ENCODE results near the gene PEX5L. TPM values are rescaled to one million over a fixed set of nuclear protein-coding genes. Genes with fewer than 3 reads are reported as not detected.

PEX5L gene
- total RNA-seq, 1 experiment from 2014 or later: 0.47 TPM

DNA sequence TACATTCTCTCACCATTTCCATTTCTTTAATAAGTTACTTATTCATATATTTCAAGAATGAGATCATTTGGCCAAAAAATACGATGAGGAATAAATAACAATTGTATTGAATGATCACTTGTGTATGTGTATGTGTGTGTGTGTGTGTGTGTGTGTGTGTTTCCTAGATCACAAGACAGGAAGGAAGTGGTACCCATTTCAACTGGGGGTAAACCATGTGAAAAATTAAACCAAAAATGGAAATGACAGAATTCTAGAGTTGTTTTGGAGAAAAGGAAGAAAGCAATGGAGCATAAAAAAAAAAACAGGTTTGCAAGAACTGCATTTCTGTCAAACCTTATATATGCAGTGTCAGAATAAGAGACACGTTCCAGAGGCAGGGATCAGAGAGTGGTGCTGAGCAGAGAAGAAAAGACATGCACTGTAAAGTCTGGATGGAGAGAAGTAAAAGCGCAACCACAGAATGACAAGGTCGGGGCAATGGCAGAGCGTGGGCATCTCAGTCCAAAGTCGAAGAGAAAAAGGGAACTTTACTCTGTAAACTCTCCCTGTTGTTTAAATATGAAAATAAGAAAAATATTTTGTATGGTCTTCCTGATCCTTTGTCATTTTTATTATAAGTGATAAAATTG, 75.5 kb downstream of the PEX5L start:
- CTCF ChIA-PET: no interaction called here
- intact Hi-C loops (cut with micrococcal nuclease): no loop called here
- H3K4me1 Mint-ChIP-seq (ENCODE audit: insufficient read depth, unreplicated experiment): peaks cover 11% of the 10 kb centered on the region
- no peaks in the 10 kb centered on the region for H3K9me3 Mint-ChIP-seq (ENCODE audit: unreplicated experiment)
- no peak overlapping the region for H3K4me3 Mint-ChIP-seq (ENCODE audit: unreplicated experiment)
- no peaks in the 10 kb centered on the region for H3K27me3 Mint-ChIP-seq (ENCODE audit: insufficient read depth, unreplicated experiment)
- TF ChIP-seq, protein P1, sequence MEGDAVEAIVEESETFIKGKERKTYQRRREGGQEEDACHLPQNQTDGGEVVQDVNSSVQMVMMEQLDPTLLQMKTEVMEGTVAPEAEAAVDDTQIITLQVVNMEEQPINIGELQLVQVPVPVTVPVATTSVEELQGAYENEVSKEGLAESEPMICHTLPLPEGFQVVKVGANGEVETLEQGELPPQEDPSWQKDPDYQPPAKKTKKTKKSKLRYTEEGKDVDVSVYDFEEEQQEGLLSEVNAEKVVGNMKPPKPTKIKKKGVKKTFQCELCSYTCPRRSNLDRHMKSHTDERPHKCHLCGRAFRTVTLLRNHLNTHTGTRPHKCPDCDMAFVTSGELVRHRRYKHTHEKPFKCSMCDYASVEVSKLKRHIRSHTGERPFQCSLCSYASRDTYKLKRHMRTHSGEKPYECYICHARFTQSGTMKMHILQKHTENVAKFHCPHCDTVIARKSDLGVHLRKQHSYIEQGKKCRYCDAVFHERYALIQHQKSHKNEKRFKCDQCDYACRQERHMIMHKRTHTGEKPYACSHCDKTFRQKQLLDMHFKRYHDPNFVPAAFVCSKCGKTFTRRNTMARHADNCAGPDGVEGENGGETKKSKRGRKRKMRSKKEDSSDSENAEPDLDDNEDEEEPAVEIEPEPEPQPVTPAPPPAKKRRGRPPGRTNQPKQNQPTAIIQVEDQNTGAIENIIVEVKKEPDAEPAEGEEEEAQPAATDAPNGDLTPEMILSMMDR (IDR thresholded peaks at IDR 0.05; ENCODE audit: unreplicated experiment): no peak
- POLR2A ChIA-PET: no interaction called here
- H3K27ac Mint-ChIP-seq (ENCODE audit: low read depth, unreplicated experiment): no peak overlapping the region
- no TSS peak for BruUV-seq (replicated peaks)
- DNase-seq (ENCODE audit: unreplicated experiment): no peak
- no peaks in the 10 kb centered on the region for H3K36me3 Mint-ChIP-seq (ENCODE audit: insufficient read depth, unreplicated experiment)

DNA sequence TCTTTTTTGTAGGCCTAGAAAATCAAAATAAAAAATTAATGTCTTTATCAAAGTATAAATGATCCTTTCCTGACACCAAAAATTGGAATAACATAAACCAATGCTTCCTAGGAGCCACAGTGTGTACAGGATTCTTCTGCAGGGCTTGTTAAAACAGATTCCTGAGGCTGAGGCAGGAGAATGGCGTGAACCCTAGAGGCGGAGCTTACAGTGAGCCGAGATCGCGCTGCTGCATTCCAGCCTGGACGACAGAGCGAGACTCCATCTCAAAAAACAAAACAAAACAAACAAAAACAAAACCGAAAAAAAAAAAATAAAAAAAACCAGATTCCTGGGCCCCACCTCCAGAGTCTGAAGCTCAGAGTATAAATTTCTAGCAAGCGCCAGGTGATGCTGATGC, 78.0 kb downstream of the PEX5L start:
- TF ChIP-seq, protein P1 (IDR thresholded peaks at IDR 0.05; ENCODE audit: unreplicated experiment): no peak

DNA sequence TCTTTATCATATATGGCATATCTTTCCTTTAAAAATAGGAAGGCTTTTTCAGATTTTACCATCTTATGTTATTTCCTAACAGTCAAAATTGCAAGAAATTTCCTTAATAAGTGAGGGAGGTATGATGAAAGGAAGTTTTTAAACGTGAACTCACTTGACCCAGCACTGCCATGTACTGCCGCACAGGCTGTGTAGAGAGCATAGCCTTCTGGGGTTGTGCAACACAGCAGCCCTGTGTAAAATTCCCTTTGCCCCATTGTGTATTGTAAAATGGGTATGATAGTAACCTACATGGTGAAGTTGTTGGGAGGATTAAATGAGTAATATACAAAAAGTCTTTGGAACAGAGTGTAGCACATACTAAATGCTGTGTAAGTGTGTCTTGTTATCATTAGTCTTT, 78.6 kb downstream of the PEX5L start:
- ChIA-PET CTCF (no interaction called here), POLR2A (no interaction called here)
- no peaks in the 10 kb centered on the region for H3K9me3 Mint-ChIP-seq (ENCODE audit: unreplicated experiment)
- DNase-seq (ENCODE audit: unreplicated experiment): no peak
- H3K27me3 Mint-ChIP-seq (ENCODE audit: insufficient read depth, unreplicated experiment): no peaks in the 10 kb centered on the region
- H3K4me3 Mint-ChIP-seq (ENCODE audit: unreplicated experiment): no peak overlapping the region
- no peak overlapping the region for H3K27ac Mint-ChIP-seq (ENCODE audit: low read depth, unreplicated experiment)
- H3K36me3 Mint-ChIP-seq (ENCODE audit: insufficient read depth, unreplicated experiment): no peaks in the 10 kb centered on the region
- H3K4me1 Mint-ChIP-seq (ENCODE audit: insufficient read depth, unreplicated experiment): peaks cover 10% of the 10 kb centered on the region
- BruUV-seq (replicated peaks): no TSS peak
- intact Hi-C loops (cut with micrococcal nuclease): no loop called here
- TF ChIP-seq, protein P1 (IDR thresholded peaks at IDR 0.05; ENCODE audit: unreplicated experiment): no peak

More for the DNA sequence above, 78.0 kb downstream of the PEX5L start:
- peaks cover 11% of the 10 kb centered on the region for H3K4me1 Mint-ChIP-seq (ENCODE audit: insufficient read depth, unreplicated experiment)
- ChIA-PET POLR2A (no interaction called here), CTCF (no interaction called here)
- no TSS peak for BruUV-seq (replicated peaks)
- intact Hi-C loops (cut with micrococcal nuclease): no loop called here
- no peaks in the 10 kb centered on the region for H3K36me3 Mint-ChIP-seq (ENCODE audit: insufficient read depth, unreplicated experiment)
- no peak overlapping the region for H3K27ac Mint-ChIP-seq (ENCODE audit: low read depth, unreplicated experiment)
- DNase-seq (ENCODE audit: unreplicated experiment): no peak
- H3K4me3 Mint-ChIP-seq (ENCODE audit: unreplicated experiment): no peak overlapping the region
- H3K9me3 Mint-ChIP-seq (ENCODE audit: unreplicated experiment): no peaks in the 10 kb centered on the region
- H3K27me3 Mint-ChIP-seq (ENCODE audit: insufficient read depth, unreplicated experiment): no peaks in the 10 kb centered on the region

DNA sequence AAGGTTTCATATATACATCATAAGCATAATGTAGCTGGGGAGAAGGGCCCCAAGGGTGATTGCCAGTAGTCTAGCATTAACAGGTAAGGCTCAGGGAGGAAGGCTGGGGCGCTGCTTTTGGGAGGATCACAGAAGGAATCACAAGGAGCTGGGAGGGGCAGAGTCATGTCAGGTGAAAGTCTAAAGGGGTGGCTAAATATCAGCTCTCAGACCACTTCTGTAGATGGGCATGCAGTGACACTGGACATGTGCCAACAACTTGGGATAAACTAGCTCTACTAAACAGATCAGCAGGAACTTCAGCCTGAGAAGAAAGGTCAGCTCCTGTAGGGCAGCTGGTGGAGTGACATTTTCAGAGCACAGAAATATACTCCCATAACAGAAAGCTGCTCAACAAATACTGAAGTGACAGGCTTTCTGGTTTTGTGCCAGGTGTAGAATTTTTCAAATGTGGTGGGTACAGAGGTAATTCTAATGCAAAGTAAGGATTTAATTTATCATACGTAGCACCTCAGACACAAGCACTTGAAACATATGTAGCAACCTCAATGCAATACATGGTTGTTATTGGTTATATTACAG, 79.4 kb downstream of the PEX5L start:
- DNase-seq (ENCODE audit: unreplicated experiment): no peak
- POLR2A ChIA-PET: interaction anchor here (0.6 kb wide), 1 partner anchor 16 kb away, joined by 3 read pairs; no protein-coding TSS in a partner anchor
- no TSS peak for BruUV-seq (replicated peaks)
- no peak overlapping the region for H3K27ac Mint-ChIP-seq (ENCODE audit: low read depth, unreplicated experiment)
- CTCF ChIA-PET: interaction anchor here (1.1 kb wide), 1 partner anchor 28 kb away, joined by 4 read pairs; no protein-coding TSS in a partner anchor
- H3K36me3 Mint-ChIP-seq (ENCODE audit: insufficient read depth, unreplicated experiment): no peaks in the 10 kb centered on the region
- H3K4me1 Mint-ChIP-seq (ENCODE audit: insufficient read depth, unreplicated experiment): peaks cover 5% of the 10 kb centered on the region
- H3K4me3 Mint-ChIP-seq (ENCODE audit: unreplicated experiment): no peak overlapping the region
- TF ChIP-seq, protein P1 (IDR thresholded peaks at IDR 0.05; ENCODE audit: unreplicated experiment): no peak
- no peaks in the 10 kb centered on the region for H3K9me3 Mint-ChIP-seq (ENCODE audit: unreplicated experiment)
- H3K27me3 Mint-ChIP-seq (ENCODE audit: insufficient read depth, unreplicated experiment): no peaks in the 10 kb centered on the region
- intact Hi-C loops (cut with micrococcal nuclease): no loop called here

All from MCF 10A (cell line).